NCI-H1436 (cell line): ENCODE data around the gene ABCC10.
"Not testable (repeated sequence)": the region's sequence is repeated elsewhere in the genome, so short reads cannot be mapped to it uniquely, and the experiment has no call there.

Source experiments
- DNase-seq: peaks from one replicate; lab custom pipeline; 2025; lab: John Stamatoyannopoulos, UW

The ABCC10 gene

DNA sequence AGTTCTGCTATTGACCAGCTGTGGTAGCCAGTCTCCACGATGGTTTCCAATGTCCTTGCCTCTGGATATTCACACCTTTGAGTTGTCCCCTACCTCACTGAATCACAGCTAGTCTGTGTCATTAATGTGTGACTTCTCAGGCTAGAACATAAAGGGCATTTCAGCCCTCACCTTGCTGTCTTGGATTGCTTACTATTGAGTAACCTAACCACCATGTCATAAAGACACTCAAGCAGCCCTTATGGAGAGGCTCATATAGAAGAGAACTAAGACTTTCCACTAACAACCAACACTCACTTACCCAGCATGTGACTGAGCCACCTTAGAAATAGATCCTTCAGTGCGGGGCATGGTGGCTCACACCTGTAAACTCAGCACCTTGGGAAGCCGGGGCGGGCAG lies 19.1 kb upstream of the ABCC10 start:
- no peak for DNase-seq

DNA sequence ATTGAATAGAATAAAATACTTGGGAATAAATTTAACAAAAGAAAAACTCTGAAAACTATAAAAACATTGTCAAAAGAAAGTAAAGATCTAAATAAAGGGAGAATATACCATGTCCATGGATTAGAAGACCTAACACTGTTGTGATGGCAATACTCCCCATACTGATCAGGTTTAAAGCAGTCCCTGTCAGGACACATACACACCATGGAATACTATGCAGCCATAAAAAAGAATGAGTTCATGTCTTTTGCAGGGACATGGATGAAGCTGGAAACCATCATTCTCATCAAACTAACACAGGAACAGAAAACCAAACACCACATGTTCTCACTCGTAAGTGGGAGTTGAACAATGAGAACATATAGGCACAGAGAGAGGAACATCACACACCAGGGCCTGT lies 16.6 kb upstream of the ABCC10 start:
- DNase-seq: not testable (repeated sequence)

DNA sequence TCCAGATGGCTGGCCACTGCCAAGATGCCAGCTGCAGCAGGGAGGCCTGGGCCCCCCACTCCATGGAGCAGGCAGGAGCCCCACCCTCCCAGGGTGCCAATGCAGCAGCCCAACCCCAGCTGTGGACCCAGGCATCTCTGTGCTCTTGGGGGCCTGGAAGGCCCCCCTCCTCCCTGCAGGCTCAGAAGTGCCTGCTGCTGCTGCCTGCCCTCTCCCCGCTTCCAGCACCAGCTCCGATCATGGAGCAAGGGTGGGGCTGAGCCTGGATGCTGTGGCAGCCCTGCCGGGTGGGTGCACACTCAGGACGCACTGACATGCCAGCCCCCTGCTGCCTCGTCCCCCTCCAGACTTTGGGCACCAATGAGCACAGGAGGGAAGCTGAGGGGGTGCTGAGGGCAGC lies 14.8 kb upstream of the ABCC10 start:
- no peak for DNase-seq

DNA sequence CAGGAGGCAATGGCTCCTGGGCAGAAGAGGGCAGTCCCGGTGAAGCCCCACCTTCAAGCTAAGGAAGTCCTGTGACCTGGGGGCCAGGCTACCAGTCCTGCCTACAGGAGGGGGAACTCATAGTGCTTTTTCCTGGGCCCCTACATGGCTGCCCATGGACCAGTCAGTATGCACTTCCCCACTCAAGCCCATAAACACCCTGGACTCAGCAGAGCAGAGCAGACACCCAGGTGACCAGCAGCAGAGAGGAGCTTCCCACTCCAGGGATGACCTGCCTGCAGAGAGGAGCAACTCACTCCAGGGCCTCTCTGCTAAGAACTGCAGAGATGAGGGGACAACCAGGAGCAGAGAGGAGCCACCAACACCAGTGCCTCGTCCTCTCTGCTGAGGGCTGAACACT lies 14.3 kb upstream of the ABCC10 start:
- DNase-seq: no peak

DNA sequence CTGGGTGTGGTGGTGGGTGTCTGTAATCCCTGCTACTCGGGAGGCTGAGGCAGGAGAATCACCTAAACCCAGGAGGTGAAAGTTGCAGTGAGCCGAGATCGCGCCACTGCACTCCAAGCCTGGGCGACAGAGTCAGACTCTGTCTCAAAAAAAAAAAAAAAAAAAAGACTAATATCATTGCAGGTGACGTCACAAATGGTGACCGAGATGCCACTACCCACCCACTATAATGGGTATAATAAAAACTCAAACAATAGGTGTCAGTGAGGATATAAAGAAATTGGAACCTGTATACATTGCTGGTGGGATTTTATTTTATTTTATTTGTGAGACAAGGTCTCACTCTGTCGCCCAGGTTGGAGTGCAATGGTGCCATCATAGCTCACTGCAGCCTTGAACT lies 12.1 kb upstream of the ABCC10 start:
- DNase-seq: not testable (repeated sequence)

DNA sequence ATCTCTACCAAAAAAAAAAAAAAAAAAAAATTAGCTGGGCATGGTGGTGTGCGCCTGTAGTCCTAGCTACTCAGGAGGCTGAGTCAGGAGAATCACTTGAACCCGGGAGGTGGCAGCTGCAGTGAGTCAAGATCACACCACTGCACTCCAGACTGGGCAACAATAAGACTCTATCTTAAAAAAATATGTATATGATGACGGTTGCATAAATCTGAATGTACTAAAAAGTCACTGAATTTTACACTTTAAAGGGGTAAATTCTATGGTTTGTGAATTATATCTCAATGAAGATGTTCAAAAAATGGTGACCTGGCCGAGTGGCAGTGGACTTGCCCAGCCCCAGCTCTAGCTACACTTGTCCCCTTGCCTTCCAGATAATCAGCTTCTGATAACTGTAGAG lies 10.4 kb upstream of the ABCC10 start:
- no peak for DNase-seq

DNA sequence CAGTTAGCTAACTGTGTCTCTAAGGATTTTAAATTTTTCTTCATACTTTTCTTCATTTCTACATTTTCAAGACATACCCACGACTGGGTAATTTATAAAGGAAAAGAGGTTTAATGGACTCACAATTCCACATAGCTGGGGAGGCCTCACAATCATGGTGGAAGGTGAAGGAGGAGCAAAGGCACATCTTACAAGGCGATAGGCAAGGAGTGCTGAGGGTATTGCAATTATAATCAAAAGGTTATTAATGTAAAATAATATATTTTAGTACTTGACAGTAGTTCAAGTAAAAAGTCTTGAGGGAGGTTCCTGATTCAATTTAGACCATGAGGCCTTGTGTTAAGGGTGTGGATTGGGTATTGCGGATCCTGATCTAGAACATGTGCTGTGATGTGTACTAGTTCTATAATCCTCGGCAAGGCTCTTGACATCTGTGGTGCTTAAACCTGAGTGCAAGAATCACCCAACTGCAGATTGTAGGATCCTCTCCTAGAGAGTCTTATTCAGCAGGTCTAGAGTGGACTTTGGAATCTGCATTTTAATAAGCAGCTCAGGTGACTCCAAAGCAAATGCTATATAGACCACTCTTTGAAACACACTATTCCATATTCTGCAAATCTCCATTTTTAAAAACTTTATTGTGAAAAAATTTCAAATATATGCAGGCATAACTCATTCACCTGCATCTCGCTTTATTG lies 7.2 kb upstream of the ABCC10 start:
- no peak for DNase-seq

DNA sequence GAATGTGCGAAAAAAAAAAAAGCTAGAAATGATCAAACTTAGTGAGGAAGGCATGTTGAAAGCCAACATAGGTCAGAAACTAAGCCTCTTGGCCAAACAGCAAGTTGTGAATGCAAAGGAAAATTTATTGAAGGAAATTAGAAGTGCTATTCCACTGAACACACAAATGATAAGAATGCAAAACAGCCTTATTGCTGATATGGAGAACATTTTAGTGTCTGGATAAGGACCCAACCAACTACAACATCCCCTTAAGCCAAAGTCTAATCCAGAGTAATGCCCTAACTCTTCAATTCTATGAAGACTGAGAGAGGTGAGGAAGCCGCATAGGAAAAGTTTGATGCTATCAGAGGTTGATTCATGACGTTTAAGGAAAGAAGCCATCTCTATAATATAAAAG lies 5.5 kb upstream of the ABCC10 start:
- no peak for DNase-seq

DNA sequence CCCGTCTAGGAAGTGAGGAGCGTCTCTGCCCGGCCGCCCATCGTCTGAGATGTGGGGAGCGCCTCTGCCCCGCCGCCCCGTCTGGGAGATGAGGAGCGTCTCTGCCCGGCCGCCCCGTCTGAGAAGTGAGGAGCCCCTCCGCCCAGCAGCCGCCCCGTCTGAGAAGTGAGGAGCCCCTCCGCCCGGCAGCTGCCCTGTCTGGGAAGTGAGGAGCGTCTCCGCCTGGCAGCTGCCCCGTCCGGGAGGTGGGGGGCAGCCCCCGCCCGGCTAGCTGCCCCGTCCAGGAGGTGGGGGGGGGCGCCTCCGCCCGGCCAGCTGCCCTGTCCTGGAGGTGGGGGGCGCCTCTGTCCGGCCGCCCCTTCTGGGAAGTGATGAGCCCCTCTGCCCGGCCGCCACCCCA lies 2.3 kb upstream of the ABCC10 start:
- DNase-seq: not testable (repeated sequence)

DNA sequence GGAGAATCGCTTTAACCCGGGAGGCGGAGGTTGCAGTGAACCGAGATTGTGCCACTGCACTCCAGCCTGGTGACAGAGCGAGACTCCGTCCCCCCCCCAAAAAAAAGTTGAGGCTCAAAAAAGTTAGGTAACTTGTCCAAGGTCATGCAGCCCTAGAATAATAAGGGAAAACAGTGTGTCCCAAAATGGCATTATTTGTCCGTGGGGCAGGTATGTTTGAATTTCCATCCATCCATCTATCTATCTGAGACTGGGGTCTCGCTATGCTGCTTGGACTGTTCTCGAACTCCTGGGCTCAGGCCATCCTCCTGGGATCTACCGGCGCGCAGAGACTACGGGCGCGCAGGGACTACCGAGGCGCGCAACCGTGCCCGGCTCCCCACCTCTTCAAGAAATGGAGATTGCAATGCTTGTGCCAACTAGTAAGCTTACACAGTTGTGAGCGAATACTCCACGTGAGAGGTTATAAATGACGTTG lies 374 bp upstream of the ABCC10 start:
- no peak for DNase-seq

DNA sequence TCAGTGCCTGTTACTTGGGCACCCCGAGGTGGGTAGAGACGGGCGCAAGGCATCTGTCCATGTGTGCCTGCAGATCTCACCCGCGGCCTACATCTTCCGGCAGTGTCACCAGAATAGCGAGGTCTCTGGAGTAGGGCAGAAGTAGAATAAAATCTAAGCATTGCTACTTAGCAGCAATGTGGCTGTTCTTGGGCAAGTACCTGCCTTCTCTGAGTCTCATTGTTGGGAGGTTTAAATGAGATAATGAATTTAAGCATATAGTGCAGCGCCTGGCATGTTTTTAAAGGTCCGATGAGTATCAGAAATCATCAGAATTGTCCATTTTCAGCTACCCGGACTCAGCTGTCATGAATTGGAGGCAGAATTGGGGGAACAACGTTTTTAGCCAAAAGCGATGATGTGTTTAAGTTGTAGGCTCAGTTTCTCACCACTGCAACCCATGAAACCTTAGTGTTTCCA lies 800 bp downstream of the ABCC10 start:
- DNase-seq: no peak

DNA sequence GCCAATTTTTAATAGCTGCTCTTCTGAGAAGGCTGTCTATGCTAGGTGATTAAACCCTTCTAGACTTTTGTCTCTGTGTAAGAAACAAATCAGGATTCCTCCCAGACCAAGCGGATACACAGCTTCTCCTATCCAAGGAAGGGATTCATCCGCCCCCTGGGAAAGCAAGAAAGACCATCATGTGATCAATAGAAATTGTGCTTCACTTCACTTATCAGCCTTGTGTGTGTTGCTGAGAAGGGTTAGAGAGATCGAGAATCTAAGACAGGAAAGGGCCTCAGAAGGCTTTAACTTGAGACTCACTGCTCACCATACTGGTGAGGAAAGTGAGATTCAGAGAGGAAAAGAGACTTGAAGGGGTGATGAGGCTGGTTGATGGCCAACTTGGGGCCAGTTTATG lies 1.5 kb downstream of the ABCC10 start:
- no peak for DNase-seq

DNA sequence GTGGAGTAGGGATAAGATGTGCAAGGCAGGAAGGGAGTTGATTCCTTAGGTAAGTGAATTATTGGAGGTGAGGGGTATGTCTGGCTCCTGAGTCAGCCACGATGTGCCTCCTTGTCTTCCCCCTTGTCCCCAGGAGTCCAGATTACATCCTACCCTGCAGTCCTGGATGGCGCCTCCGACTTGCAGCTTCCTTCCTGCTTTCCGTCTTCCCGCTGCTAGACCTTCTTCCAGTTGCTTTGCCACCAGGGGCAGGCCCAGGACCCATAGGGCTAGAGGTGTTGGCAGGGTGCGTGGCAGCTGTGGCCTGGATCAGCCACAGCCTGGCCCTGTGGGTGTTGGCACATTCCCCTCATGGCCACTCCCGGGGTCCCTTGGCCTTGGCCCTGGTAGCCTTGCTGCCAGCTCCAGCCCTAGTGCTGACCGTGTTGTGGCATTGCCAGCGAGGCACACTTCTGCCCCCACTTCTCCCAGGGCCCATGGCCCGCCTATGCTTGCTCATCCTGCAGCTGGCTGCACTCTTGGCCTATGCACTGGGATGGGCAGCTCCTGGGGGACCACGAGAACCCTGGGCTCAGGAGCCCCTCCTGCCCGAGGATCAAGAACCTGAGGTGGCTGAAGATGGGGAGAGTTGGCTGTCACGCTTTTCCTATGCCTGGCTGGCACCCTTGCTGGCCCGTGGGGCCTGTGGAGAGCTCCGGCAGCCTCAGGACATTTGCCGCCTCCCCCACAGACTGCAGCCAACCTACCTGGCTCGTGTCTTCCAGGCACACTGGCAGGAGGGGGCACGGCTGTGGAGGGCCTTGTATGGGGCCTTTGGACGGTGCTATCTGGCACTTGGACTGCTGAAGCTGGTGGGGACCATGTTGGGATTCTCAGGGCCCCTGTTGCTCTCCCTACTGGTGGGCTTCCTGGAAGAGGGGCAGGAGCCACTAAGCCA lies 4.9 kb downstream of the ABCC10 start:
- DNase-seq: no peak

DNA sequence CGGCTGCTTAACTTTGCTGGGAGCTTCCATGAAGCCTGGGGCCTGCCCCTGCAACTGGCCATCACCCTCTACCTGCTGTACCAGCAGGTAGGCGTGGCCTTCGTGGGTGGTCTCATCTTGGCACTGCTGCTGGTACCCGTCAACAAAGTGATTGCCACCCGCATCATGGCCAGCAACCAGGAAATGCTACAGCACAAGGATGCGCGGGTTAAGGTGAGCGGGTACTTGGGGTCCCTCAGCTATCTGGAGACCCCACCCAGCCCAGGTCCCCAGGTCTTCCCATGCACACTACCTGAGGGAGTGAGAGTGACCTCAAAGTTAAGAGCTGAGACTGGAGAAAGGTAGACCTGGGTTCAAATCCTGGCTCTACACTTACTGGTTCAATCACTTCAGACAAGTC lies 5.8 kb downstream of the ABCC10 start:
- DNase-seq: no peak

DNA sequence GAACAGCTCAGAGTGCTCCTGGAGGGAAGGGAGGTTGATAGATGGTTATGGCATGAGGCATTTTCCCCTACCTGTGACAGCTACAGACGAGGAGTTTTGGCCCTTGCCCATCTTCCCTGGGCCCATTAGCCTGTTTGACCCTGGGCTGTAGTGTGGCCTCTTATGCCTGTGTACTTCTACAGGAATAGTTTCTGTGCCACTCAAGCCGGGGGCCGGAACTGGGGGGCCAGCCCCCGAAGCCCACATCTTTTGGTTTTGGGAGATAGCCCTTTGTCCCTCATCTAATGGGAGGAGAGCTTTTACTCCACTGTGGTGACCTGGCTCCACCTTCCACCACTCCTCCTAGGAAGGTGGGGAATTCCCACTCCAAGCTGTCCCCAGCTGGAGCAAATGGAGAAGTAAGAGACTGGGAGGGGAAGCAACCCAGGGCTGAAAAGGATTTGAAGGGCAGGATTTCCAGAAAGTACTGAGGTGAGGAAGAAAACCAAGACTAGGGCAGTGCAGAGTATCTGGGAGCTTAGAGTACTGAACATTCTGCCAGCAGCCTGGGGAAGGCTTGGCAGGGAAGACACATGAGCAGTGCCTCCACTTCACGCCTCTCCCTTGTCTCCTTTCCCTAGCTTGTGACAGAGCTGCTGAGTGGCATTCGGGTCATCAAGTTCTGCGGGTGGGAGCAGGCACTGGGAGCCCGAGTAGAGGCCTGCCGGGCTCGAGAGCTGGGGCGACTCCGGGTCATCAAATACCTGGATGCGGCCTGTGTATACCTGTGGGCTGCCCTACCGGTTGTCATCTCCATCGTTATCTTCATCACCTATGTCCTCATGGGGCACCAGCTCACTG lies 6.9 kb downstream of the ABCC10 start:
- no peak for DNase-seq

DNA sequence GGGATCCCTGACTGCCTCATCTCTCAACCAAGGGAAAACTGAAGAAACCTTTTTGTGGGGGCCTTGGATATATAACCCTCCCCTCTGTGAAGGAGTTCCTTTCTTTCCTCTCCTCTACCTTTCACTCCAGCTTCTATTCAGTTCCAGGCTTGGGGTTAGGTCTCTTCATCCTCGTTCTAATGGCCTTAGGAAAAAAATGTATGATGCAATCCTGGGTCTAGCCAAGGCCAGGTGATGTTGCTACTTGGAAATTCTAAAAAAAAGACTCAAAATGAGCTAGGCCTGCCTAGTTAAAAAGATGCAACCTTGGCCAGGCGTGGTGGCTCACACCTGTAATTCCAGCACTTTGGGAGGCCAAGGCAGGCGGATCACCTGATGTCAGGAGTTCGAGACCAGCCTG lies 7.6 kb downstream of the ABCC10 start:
- DNase-seq: no peak

DNA sequence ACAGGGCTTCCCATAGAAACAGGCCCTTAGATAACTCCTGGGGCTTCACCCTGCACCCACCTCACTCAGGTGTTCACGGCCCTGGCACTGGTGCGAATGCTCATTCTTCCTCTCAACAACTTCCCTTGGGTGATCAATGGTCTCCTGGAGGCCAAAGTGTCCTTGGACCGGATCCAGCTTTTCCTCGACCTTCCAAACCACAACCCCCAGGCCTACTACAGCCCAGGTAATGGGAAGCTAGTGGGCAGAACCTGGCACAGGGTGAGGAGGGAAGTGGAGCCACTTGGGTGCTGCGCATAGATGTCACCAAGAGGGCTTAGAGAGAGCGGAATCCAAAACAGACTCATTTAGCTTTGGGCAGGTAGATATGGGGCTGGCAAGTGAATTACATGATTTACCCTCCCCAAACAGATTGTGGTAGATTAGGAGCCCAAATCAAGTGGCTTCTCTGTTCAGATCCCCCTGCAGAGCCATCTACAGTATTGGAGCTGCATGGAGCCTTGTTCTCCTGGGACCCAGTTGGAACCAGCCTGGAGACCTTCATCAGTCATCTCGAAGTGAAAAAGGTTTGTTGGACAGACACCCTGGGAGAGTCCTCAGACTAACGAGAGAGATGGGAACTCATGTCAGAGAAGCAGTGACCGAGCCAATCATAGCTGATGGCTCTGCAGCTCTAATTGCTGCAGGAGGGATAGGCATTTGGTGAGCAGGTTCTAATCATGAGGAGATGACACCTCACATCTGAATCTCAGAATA lies 8.5 kb downstream of the ABCC10 start:
- DNase-seq: no peak

DNA sequence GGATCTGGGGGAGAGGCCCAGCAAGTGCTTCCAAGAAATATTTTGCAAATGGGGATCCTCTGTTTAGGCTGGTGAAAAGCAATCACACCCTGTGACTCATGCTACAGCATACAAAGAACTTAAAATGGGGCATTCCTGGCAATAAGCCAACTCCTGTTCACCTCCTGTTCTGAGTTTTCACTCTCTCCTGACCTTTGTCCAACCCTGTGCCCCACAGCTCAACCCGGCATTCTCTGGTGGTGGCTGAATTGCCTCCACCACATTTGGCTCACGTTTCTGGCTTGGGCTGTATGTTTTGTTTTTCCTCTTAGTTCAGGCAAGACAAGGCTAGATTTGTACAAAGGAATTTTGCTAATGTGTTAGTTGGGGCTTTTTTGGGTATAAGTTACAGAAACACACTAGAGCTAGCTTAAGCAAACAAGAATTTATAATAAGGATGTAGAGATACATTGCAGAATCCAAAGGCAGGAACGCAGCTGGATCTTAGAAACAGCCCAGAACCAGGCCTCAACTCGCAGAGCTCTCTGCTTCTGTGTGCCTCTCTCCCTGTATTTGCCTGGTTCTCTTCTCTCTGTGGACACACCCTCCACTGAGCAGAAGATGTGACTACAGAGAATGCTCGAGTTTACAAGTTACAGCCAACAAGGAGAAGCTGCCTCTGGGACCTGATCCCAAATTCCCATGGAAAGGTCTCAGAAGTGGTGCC lies 9.4 kb downstream of the ABCC10 start:
- no peak for DNase-seq

DNA sequence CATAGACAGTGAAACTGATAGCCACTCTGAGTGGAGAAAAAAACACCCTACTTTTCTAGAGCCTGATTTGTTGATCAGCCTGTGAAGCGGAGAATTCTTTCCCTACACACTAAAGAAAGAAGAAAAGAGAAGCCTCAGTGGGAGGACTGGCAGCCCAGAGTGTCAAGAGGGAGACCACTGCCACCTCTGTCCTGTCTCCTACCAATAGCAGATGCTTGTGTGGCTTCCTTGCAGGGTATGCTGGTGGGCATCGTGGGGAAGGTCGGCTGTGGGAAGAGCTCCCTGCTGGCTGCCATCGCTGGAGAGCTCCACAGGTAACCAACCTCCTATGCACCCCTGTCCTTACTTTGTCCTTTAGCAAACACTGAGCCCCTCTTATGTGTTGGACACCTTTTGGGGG lies 10.4 kb downstream of the ABCC10 start:
- no peak for DNase-seq

DNA sequence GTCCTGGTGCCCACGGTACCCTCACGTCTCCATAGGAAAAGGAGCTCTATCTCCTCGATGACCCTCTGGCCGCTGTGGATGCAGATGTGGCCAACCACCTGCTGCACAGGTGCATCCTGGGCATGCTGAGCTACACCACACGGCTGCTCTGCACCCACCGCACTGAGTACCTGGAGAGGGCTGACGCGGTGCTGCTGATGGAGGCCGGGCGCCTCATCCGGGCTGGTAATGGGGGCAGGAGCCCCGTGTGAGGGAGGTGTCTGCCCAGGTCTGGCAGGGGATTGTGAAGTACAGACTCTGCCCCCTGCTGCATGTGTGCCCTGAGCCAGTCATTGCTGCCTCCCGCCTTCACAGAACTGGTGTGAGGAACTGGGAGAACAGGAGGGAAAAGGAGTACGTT lies 15.6 kb downstream of the ABCC10 start:
- no peak for DNase-seq

DNA sequence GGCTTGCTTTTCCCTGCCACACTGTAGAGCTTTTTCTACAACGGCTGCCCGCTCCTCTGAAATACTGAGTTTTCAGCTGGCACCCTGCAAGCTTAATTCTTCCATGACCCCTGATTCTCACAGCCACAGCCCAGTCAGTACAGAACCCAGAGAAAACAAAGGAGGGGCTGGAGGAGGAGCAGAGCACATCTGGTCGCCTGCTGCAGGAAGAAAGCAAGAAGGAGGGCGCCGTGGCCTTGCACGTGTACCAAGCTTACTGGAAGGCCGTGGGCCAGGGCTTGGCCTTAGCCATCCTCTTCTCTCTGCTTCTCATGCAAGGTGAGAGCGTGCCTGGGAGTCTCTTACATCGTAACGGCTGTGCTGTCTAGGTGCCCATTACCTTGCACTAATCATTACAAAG lies 16.7 kb downstream of the ABCC10 start:
- DNase-seq: no peak
